Gastrocnemius medialis (tissue), 4 donors: Measurements from ENCODE around the gene PLEKHG4B. TPM values are rescaled to one million over a fixed set of nuclear protein-coding genes. Genes with fewer than 3 reads are reported as not detected.
"Not testable (repeated sequence)": the region's sequence is repeated elsewhere in the genome, so short reads cannot be mapped to it uniquely, and the experiment has no call there.

Experiments used
- ATAC-seq, 2 donors: fragments of 150-250 bp; one replicate each; pipeline ENCODE4 v1.9.1; 2016
- DNase-seq, 2 donors: peaks; one replicate each; pipeline ENCODE4 v3.0.0-alpha.2; 2019
- H3K27ac ChIP-seq, 4 donors: fragments of 200-600 bp; sonication (generic); 1 replicate in 1 of 4; 2 replicates in 3 of 4; pipeline ENCODE4 v1.5.1; 2016 to 2018; ENCODE audit warnings: mild to moderate bottlenecking in 2 of 4, moderate library complexity in 1 of 4
- H3K27me3 ChIP-seq, 3 donors: fragments of 200-600 bp; sonication (generic) in 2 of 3; 1 replicate in 1 of 3; 2 replicates in 2 of 3; pipeline versions ENCODE4 v1.5.1 to v1.6.0; 2016 to 2019; ENCODE audit warnings: mild to moderate bottlenecking in 1 of 3, moderate library complexity in 1 of 3
- H3K36me3 ChIP-seq, 2 donors: fragments of 200-600 bp; sonication (generic) in 1 of 2; one replicate each; pipeline ENCODE4 v1.5.1; 2017 to 2018
- H3K4me1 ChIP-seq, 2 donors: fragments of 200-600 bp; sonication (generic) in 1 of 2; one replicate each; pipeline ENCODE4 v1.5.1; 2016 to 2017; ENCODE audit warnings: mild to moderate bottlenecking in 2 of 2
- H3K4me3 ChIP-seq, 4 donors: fragments of 200-600 bp; sonication (generic) in 3 of 4; 1 replicate in 1 of 4; 2 replicates in 3 of 4; pipeline ENCODE4 v1.5.1; 2016 to 2019; ENCODE audit warnings: mild to moderate bottlenecking in 2 of 4
- H3K9me3 ChIP-seq, 3 donors: fragments of 200-600 bp; sonication (generic) in 2 of 3; 1 replicate in 1 of 3; 2 replicates in 2 of 3; pipeline ENCODE4 v1.5.1; 2016 to 2019
- CTCF ChIP-seq, 5 experiments: fragments of 450-650 bp in 3 of 5; fragments of 200-600 bp in 2 of 5; sonication (generic) in 2 of 5; IDR thresholded peaks in 4 of 5; conservative IDR thresholded peaks in 1 of 5; 1 replicate in 4 of 5; 2 replicates in 1 of 5; pipeline ENCODE4 v1.5.1; 2016 to 2019; ENCODE audit warnings: antibody characterized with exemption in 5 of 5, mild to moderate bottlenecking in 3 of 5, moderate library complexity in 3 of 5
- POLR2A ChIP-seq, 2 donors: fragments of 450-650 bp; IDR thresholded peaks; one replicate each; pipeline ENCODE4 v1.6.1; 2017; ENCODE audit warnings: antibody characterized with exemption in 2 of 2, mild to moderate bottlenecking in 2 of 2, moderate library complexity in 2 of 2
- in situ Hi-C, 4 donors: fragments of 200-750 bp; cut with MboI; loops; one replicate each; pipeline versions ENCODE4 v1.15.0 to v1.8.0; 2017; ENCODE audit warnings: low sequenced_read_pairs in 4 of 4
- intact Hi-C: fragments of 100-400 bp; cut with DNase I; formaldehyde crosslinking; loops from one replicate; pipeline ENCODE4 v1.15.1; 2023; ENCODE audit warnings: low total_unique reads
- total RNA-seq, 4 donors: library from RNA; depleted of rRNA; stranded (reverse); fragments of >200 nt; gene quantifications; one replicate each; pipeline versions ENCODE4 v1.1.0 to v1.2.3, GENCODE V29; 2016

Gene PLEKHG4B
- total RNA-seq, 4 donors from 2014 or later, result not detected

GRCh38 chr5:223791-224190 lies 131.8 kb downstream of the PLEKHG4B start:
- in situ Hi-C loops, result no loop called here

GRCh38 chr5:225334-225733 lies 133.4 kb downstream of the PLEKHG4B start:
- Histone ChIP-seq H3K36me3 (peaks cover 0 to 64% of the 10 kb centered on the region in 2 donors), H3K27me3 (no peaks in the 10 kb centered on the region), H3K4me1 (peaks cover 25 to 29% of the 10 kb centered on the region in 2 donors), H3K27ac (no peak overlapping the region), H3K4me3 (no peak overlapping the region), H3K9me3 (no peaks in the 10 kb centered on the region)
- DNase-seq (no peak), ATAC-seq (no peak)
- TF ChIP-seq CTCF (IDR thresholded peaks at IDR 0.05 in 4 of 5, conservative IDR thresholded peaks at IDR 0.05 in 1 of 5) (no peak), POLR2A (IDR thresholded peaks at IDR 0.05) (no peak)
- in situ Hi-C loops (no loop called here), intact Hi-C loops (no loop called here)

More at GRCh38 chr5:223791-224190, 131.8 kb downstream of the PLEKHG4B start:
- ATAC-seq, result no peak
- TF ChIP-seq POLR2A (IDR thresholded peaks at IDR 0.05), result no peak
- TF ChIP-seq CTCF (IDR thresholded peaks at IDR 0.05 in 4 of 5, conservative IDR thresholded peaks at IDR 0.05 in 1 of 5), result no peak
- intact Hi-C loops, result no loop called here
- Histone ChIP-seq H3K9me3 (no peaks in the 10 kb centered on the region), H3K4me1 (peaks cover 39 to 42% of the 10 kb centered on the region in 2 donors), H3K27ac (no peak overlapping the region), H3K27me3 (no peaks in the 10 kb centered on the region), H3K36me3 (peaks cover 0 to 48% of the 10 kb centered on the region in 2 donors), H3K4me3 (no peak overlapping the region)
- DNase-seq, result no peak

GRCh38 chr5:227375-227774 lies 135.4 kb downstream of the PLEKHG4B start:
- H3K27ac ChIP-seq, DNase-seq, H3K9me3 ChIP-seq, ATAC-seq, intact Hi-C loops, in situ Hi-C loops, H3K27me3 ChIP-seq, H3K4me3 ChIP-seq: not testable (repeated sequence)
- peaks cover 5 to 11% of the 10 kb centered on the region in 2 donors for H3K4me1 ChIP-seq
- H3K36me3 ChIP-seq, result peaks cover 0 to 83% of the 10 kb centered on the region in 2 donors

GRCh38 chr5:228886-229285 lies 136.9 kb downstream of the PLEKHG4B start:
- no peak for ATAC-seq
- intact Hi-C loops, result no loop called here
- H3K4me3 ChIP-seq, result no peak overlapping the region
- in situ Hi-C loops, result no loop called here
- H3K27ac ChIP-seq, result no peak overlapping the region
- peaks cover 0 to 98% of the 10 kb centered on the region in 2 donors for H3K36me3 ChIP-seq
- H3K4me1 ChIP-seq, result no peaks in the 10 kb centered on the region
- no peaks in the 10 kb centered on the region for H3K27me3 ChIP-seq
- TF ChIP-seq CTCF (IDR thresholded peaks at IDR 0.05 in 4 of 5, conservative IDR thresholded peaks at IDR 0.05 in 1 of 5), result no peak
- TF ChIP-seq POLR2A (IDR thresholded peaks at IDR 0.05), result no peak
- H3K9me3 ChIP-seq, result no peaks in the 10 kb centered on the region
- no peak for DNase-seq

GRCh38 chr5:230711-231110 lies 138.7 kb downstream of the PLEKHG4B start:
- Histone ChIP-seq H3K4me3 (no peak overlapping the region), H3K27me3 (no peaks in the 10 kb centered on the region), H3K36me3 (peaks cover 0 to 96% of the 10 kb centered on the region in 2 donors), H3K4me1 (no peaks in the 10 kb centered on the region), H3K9me3 (no peaks in the 10 kb centered on the region), H3K27ac (no peak overlapping the region)
- no peak for ATAC-seq
- no peak for DNase-seq
- in situ Hi-C loops (no loop called here), intact Hi-C loops (no loop called here)
- no peak for TF ChIP-seq POLR2A (IDR thresholded peaks at IDR 0.05)
- TF ChIP-seq CTCF (IDR thresholded peaks at IDR 0.05 in 4 of 5, conservative IDR thresholded peaks at IDR 0.05 in 1 of 5), result no peak
